ENCODE results near the gene SHC4.

DNA sequence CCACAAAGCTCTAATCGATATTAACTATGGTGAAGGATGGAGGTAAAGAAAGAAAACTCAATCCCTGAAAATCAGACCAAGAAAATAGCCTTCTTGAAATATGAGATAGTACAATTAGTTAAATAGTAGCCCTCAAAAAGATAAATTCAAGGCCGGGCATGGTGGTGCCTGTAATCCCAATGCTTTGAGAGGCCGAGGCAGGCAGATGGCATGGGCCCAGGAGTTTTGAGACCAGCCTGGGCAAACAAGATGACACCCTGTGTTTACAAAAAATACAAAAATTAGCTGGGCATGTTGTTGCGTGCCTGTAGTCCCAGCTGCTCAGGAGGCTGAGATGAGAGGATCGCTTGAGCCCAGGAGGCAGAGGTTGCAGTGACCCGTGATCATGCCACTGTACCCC, 121.2 kb downstream of the SHC4 start:
- no peak for TF ChIP-seq RAD21 (conservative IDR thresholded peaks at IDR 0.05)
- no peak for TF ChIP-seq POLR2AphosphoS5 (IDR thresholded peaks at IDR 0.05)
- no peak for TF ChIP-seq EP300 (conservative IDR thresholded peaks at IDR 0.05; ENCODE audit: poor library complexity, severe bottlenecking)
- TF ChIP-seq, protein P1, sequence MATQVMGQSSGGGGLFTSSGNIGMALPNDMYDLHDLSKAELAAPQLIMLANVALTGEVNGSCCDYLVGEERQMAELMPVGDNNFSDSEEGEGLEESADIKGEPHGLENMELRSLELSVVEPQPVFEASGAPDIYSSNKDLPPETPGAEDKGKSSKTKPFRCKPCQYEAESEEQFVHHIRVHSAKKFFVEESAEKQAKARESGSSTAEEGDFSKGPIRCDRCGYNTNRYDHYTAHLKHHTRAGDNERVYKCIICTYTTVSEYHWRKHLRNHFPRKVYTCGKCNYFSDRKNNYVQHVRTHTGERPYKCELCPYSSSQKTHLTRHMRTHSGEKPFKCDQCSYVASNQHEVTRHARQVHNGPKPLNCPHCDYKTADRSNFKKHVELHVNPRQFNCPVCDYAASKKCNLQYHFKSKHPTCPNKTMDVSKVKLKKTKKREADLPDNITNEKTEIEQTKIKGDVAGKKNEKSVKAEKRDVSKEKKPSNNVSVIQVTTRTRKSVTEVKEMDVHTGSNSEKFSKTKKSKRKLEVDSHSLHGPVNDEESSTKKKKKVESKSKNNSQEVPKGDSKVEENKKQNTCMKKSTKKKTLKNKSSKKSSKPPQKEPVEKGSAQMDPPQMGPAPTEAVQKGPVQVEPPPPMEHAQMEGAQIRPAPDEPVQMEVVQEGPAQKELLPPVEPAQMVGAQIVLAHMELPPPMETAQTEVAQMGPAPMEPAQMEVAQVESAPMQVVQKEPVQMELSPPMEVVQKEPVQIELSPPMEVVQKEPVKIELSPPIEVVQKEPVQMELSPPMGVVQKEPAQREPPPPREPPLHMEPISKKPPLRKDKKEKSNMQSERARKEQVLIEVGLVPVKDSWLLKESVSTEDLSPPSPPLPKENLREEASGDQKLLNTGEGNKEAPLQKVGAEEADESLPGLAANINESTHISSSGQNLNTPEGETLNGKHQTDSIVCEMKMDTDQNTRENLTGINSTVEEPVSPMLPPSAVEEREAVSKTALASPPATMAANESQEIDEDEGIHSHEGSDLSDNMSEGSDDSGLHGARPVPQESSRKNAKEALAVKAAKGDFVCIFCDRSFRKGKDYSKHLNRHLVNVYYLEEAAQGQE (IDR thresholded peaks at IDR 0.05; ENCODE audit: borderline replicate concordance), result no peak
- TF ChIP-seq, protein P2, sequence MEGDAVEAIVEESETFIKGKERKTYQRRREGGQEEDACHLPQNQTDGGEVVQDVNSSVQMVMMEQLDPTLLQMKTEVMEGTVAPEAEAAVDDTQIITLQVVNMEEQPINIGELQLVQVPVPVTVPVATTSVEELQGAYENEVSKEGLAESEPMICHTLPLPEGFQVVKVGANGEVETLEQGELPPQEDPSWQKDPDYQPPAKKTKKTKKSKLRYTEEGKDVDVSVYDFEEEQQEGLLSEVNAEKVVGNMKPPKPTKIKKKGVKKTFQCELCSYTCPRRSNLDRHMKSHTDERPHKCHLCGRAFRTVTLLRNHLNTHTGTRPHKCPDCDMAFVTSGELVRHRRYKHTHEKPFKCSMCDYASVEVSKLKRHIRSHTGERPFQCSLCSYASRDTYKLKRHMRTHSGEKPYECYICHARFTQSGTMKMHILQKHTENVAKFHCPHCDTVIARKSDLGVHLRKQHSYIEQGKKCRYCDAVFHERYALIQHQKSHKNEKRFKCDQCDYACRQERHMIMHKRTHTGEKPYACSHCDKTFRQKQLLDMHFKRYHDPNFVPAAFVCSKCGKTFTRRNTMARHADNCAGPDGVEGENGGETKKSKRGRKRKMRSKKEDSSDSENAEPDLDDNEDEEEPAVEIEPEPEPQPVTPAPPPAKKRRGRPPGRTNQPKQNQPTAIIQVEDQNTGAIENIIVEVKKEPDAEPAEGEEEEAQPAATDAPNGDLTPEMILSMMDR (IDR thresholded peaks at IDR 0.05; ENCODE audit: poor library complexity, severe bottlenecking), result no peak
- no peak for TF ChIP-seq TAF1 (IDR thresholded peaks at IDR 0.05; ENCODE audit: low read depth)
- no peak for TF ChIP-seq EZH2 (IDR thresholded peaks at IDR 0.05; ENCODE audit: borderline replicate concordance, insufficient read depth, low read length, poor library complexity, severe bottlenecking)
- TF ChIP-seq MXI1 (conservative IDR thresholded peaks at IDR 0.05; ENCODE audit: poor library complexity, severe bottlenecking), result no peak
- TF ChIP-seq SMC3 (conservative IDR thresholded peaks at IDR 0.05; ENCODE audit: poor library complexity), result no peak
